ENCODE measurements around the gene FRMD4B. TPM values are rescaled to one million over a fixed set of nuclear protein-coding genes. Genes with fewer than 3 reads are reported as not detected.

The FRMD4B gene
- total and polyA plus RNA-seq, 2 experiments from 2014 or later = 6.4 to 12.8 TPM

- no peaks in the 10 kb centered on the region for H3K36me3 ChIP-seq (ENCODE audit: insufficient read depth)
- Mint-ChIP-seq H3K36me3 (ENCODE audit: low read depth) (no peaks in the 10 kb centered on the region), H3K9me3 (no peaks in the 10 kb centered on the region), H3K27ac (no peak overlapping the region), H3K4me1 (peaks cover 13% of the 10 kb centered on the region; the same call in 2 of the 3 replicates), H3K27me3 (ENCODE audit: insufficient read depth, low read depth, poor library complexity) (no peaks in the 10 kb centered on the region), H3K4me3 (no peak overlapping the region)
- no peak overlapping the region for H3K4me3 ChIP-seq
- H3K27me3 ChIP-seq (ENCODE audit: insufficient read depth) = no peaks in the 10 kb centered on the region
- H3K27ac ChIP-seq (ENCODE audit: low read depth) = no peak overlapping the region
- H3K4me2 ChIP-seq = no peak overlapping the region
- no peaks in the 10 kb centered on the region for H3K9me2 ChIP-seq (ENCODE audit: insufficient read depth)
- 0 out of 2 replicates have a peak overlapping the region, but pooled peaks have one; percentile 8 for H2AFZ ChIP-seq
- no peaks in the 10 kb centered on the region for H3F3A ChIP-seq (replicated peaks; ENCODE audit: low read depth)
- no peaks in the 10 kb centered on the region for H3K79me2 ChIP-seq (replicated peaks; ENCODE audit: insufficient read depth)
- peak; percentile 65 for ATAC-seq
- H4K20me1 ChIP-seq (replicated peaks; ENCODE audit: insufficient read depth) = no peaks in the 10 kb centered on the region
- peaks cover 3% of the 10 kb centered on the region; the same call in 1 of the 2 replicates for H3K4me1 ChIP-seq (ENCODE audit: insufficient read depth)
- TF ChIP-seq CREB1 (CRISPR knock-in tag; IDR thresholded peaks at IDR 0.05; ENCODE audit: low read depth) = no peak
- no peak for TF ChIP-seq EZH2 (IDR thresholded peaks at IDR 0.05; ENCODE audit: low read depth, unreplicated experiment)
- no peak for TF ChIP-seq STAT1 (IDR thresholded peaks at IDR 0.05; ENCODE audit: unreplicated experiment)
- no peak for TF ChIP-seq JUNB (IDR thresholded peaks at IDR 0.05; ENCODE audit: unreplicated experiment)
- no peak for TF ChIP-seq ZNF331 (CRISPR knock-in tag; IDR thresholded peaks at IDR 0.05; ENCODE audit: low read depth)
- no peak for TF ChIP-seq NANOG (IDR thresholded peaks at IDR 0.05; ENCODE audit: borderline replicate concordance)
- no peak for TF ChIP-seq POLR2AphosphoS5 (IDR thresholded peaks at IDR 0.05; ENCODE audit: low read depth)
- TF ChIP-seq, protein P1, sequence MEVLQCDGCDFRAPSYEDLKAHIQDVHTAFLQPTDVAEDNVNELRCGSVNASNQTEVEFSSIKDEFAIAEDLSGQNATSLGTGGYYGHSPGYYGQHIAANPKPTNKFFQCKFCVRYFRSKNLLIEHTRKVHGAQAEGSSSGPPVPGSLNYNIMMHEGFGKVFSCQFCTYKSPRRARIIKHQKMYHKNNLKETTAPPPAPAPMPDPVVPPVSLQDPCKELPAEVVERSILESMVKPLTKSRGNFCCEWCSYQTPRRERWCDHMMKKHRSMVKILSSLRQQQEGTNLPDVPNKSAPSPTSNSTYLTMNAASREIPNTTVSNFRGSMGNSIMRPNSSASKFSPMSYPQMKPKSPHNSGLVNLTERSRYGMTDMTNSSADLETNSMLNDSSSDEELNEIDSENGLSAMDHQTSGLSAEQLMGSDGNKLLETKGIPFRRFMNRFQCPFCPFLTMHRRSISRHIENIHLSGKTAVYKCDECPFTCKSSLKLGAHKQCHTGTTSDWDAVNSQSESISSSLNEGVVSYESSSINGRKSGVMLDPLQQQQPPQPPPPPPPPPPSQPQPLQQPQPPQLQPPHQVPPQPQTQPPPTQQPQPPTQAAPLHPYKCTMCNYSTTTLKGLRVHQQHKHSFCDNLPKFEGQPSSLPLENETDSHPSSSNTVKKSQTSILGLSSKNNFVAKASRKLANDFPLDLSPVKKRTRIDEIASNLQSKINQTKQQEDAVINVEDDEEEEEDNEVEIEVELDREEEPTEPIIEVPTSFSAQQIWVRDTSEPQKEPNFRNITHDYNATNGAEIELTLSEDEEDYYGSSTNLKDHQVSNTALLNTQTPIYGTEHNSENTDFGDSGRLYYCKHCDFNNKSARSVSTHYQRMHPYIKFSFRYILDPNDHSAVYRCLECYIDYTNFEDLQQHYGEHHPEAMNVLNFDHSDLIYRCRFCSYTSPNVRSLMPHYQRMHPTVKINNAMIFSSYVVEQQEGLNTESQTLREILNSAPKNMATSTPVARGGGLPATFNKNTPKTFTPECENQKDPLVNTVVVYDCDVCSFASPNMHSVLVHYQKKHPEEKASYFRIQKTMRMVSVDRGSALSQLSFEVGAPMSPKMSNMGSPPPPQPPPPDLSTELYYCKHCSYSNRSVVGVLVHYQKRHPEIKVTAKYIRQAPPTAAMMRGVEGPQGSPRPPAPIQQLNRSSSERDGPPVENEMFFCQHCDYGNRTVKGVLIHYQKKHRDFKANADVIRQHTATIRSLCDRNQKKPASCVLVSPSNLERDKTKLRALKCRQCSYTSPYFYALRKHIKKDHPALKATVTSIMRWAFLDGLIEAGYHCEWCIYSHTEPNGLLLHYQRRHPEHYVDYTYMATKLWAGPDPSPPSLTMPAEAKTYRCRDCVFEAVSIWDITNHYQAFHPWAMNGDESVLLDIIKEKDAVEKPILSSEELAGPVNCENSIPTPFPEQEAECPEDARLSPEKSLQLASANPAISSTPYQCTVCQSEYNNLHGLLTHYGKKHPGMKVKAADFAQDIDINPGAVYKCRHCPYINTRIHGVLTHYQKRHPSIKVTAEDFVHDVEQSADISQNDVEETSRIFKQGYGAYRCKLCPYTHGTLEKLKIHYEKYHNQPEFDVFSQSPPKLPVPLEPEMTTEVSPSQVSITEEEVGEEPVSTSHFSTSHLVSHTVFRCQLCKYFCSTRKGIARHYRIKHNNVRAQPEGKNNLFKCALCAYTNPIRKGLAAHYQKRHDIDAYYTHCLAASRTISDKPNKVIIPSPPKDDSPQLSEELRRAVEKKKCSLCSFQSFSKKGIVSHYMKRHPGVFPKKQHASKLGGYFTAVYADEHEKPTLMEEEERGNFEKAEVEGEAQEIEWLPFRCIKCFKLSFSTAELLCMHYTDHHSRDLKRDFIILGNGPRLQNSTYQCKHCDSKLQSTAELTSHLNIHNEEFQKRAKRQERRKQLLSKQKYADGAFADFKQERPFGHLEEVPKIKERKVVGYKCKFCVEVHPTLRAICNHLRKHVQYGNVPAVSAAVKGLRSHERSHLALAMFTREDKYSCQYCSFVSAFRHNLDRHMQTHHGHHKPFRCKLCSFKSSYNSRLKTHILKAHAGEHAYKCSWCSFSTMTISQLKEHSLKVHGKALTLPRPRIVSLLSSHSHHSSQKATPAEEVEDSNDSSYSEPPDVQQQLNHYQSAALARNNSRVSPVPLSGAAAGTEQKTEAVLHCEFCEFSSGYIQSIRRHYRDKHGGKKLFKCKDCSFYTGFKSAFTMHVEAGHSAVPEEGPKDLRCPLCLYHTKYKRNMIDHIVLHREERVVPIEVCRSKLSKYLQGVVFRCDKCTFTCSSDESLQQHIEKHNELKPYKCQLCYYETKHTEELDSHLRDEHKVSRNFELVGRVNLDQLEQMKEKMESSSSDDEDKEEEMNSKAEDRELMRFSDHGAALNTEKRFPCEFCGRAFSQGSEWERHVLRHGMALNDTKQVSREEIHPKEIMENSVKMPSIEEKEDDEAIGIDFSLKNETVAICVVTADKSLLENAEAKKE (CRISPR knock-in tag; IDR thresholded peaks at IDR 0.05) = no peak
- TF ChIP-seq, protein P2, sequence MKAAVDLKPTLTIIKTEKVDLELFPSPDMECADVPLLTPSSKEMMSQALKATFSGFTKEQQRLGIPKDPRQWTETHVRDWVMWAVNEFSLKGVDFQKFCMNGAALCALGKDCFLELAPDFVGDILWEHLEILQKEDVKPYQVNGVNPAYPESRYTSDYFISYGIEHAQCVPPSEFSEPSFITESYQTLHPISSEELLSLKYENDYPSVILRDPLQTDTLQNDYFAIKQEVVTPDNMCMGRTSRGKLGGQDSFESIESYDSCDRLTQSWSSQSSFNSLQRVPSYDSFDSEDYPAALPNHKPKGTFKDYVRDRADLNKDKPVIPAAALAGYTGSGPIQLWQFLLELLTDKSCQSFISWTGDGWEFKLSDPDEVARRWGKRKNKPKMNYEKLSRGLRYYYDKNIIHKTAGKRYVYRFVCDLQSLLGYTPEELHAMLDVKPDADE (IDR thresholded peaks at IDR 0.05) = no peak
- TF ChIP-seq, protein P3, sequence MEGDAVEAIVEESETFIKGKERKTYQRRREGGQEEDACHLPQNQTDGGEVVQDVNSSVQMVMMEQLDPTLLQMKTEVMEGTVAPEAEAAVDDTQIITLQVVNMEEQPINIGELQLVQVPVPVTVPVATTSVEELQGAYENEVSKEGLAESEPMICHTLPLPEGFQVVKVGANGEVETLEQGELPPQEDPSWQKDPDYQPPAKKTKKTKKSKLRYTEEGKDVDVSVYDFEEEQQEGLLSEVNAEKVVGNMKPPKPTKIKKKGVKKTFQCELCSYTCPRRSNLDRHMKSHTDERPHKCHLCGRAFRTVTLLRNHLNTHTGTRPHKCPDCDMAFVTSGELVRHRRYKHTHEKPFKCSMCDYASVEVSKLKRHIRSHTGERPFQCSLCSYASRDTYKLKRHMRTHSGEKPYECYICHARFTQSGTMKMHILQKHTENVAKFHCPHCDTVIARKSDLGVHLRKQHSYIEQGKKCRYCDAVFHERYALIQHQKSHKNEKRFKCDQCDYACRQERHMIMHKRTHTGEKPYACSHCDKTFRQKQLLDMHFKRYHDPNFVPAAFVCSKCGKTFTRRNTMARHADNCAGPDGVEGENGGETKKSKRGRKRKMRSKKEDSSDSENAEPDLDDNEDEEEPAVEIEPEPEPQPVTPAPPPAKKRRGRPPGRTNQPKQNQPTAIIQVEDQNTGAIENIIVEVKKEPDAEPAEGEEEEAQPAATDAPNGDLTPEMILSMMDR (conservative IDR thresholded peaks at IDR 0.05; ENCODE audit: low read depth in 2 of 2) = no peak
- TF ChIP-seq EZH2phosphoT487 (IDR thresholded peaks at IDR 0.05; ENCODE audit: unreplicated experiment) = no peak
- DNase-seq (ENCODE audit: low spot score) = no peak
Measured at GRCh38 chr3:69162308-69162980, 223.4 kb downstream of the FRMD4B start.
